GM21528 (cell line): ENCODE results near the gene VTN.

ENCODE experiments used
- ATAC-seq: cut with Tn5 transposase; IDR thresholded peaks from one replicate; pipeline ENCODE4 v1.9.1; 2021; ENCODE audit warnings: mild to moderate bottlenecking, moderate library complexity; ENCODE audit not compliant: unreplicated experiment, low FRiP score

Gene VTN

DNA sequence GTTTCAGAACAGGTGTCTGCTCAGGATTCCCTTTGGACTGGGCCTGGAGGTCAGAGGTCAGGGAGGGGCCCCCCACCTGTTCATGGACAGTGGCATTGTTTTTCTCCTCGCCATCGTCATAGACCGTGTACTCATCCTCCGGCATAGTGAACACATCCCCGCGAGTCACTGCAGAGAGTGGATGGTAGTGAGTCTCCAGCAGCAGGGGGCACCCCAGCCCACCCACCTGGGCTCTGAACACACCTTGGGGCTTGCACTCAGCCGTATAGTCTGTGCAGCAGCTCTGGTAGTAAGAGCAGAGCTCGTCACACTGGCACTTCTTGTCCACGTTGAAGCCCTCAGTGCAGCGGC, 448 bp downstream of the VTN start:
- ATAC-seq, result no peak

DNA sequence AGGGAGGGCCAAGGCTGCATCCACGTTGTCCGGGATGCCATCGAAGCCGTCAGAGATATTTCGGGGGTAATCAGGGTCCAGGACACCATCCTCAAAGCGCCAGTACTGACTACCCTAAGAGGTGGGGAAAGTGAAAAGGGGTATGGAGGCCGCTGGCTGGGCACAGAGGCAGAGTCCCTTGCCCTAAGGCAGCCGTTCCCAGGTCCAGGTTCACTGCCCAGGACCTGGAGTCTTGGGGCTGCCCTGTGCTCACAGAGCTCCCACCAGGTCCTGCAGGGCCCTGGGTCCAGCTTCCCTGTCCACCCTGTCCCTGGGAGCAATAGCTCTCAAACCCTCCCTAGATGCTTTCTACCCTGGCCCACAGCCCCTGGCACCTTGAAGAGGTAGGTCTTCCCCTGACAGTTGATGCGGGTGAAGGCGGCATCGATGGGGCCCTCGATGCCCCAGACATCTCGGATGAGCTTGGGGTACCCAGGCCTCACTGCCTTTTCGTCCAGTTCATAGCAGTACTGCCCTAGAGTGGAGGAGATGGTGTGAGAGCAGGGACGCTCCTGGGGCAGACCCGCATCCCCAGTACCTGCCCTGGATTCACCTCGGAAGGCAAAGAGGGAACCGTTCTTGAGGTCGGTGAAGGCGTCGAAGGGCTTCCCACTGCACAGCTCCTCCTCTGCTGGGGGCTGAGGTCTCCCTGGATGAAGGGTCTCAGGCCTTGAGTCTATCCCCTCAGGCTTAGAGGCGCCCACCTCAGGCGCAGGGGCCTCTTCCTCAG, 1.0 kb downstream of the VTN start:
- ATAC-seq, result no peak

DNA sequence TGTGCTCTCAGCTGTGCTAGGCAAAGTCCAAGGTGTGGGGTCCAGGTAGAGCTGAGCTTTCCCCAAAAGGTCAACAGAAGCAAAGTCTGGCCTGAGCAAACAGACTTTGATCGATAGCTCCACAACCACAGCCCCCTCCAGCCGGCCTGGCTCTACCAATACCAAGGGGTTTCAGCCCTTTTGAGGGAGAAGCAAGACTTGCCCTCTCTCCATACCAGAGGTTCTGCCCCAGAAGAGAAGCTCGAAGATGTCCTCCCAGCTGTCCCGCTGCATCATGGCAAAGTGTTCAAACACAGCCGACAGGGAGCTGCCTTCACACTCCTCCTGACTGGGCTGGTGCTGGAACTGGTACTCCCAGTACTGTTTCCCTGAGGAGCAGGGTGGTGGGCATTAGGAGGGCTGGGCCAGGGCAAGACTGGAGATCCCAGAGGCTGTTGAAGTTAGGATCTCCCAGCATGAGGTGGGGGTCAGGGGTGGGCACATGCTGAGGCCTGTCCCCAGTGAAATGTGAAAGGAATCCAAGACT, 1.7 kb downstream of the VTN start:
- no peak for ATAC-seq

DNA sequence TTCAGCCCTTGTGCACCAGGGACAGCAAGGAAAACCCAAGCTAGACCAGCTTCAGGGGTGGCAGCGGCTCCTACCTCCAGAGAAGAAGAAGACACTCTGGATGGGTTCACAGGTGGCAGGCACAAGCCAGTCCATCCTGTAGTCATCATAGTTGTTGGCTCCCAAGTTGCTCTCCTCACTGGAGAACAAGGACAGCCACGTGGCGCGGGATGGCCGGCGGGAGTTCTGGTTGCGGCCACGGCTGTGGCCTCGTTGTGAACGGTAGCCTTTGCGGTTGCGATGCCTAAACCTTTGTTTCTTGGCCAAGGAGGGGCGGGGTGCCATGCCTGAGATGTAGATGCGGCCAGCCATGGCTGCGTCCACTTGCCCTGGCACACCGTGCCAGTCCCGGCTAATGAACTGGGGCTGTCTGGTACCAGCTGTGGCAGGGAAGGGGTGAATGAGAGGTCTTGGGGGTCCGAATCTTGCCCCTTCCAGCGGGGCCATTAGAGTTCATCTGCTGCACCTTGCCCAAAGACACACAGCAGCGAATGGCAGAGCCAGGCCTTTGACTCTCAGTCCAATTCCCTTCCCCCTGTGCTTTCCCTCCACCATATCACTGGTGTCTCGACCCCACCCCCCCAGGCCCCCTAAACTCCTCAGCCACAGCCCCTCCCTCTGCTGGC, 2.3 kb downstream of the VTN start:
- no peak for ATAC-seq

DNA sequence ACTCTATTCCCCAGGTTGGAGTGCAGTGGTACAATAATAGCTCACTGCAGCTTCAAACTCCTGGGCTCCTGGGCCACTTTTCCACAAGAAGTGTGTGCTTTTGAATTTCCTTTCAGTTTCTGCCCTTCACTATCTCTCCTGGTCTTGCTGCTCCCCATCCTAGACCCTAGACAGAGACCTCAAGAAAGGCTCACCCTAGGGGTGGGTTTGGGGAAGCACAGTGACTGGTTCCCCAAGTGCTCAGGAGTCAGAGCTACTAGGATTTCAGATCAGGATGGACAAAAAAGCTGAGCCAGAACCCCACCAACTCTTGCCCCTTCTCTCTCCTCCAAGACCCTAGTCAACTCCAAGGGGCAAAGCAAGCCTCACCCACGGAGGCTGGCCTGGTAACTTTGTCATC, 3.5 kb downstream of the VTN start:
- no peak for ATAC-seq

DNA sequence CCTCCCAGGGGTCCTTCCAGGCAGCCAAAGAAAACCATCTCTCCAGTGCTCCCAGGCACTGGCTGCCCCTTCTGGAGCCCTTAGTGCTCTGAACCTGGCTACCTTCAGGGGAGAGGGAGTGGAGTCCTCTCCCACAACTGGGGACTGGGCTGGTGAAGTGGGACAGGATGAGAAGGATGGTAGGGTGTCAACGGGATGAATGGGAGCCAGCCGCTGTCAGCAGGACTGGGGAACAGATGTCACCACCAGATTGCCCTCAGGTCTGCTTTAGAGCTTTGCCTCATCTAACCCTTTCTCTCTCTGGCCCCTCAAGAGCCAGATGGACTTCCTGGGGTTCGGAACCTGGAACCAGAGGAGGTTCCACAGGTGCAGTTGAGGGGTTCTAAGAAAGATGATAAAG, 4.6 kb downstream of the VTN start:
- ATAC-seq, result no peak

DNA sequence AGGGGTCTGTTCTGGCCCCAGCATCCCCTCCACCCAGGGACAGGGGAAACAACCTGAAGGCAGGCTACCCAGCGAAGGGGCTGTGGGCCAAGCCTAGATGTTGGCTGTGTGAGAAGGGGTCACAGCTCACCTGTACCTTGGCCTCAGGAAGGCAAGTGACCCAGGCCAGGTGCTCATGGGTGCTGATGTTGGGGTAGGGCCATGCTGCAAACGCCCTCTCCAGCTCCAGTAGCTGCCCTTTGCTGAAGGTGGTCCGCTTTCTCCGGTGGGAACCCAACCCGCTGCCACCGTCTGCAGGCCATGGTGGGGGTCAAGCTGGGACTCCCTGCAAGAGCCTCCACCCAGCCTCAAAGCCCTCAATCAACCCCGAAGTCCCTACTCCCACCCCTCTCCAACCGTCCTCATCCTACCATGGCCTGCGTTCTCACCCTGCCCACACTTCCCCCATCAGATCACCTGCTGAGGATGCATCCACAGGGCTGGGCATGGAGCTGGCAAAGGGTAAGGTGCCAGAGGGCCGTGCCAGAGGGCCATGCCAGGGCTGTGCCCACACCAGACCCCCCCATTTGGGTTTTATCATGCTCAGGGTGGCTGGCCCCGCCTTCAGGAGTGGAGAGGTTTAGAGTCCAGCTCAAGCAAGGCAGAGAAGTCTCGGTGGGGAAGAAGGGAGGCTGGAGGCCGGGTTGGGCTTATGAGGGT, 5.3 kb downstream of the VTN start, which contains the start of gene SEBOX:
Gene SEBOX, minus strand, starts transcription at position 535 of the 699 bp plus-strand sequence. Its CDS starts 48 bp downstream, at position 487.
- ATAC-seq, result no peak

DNA sequence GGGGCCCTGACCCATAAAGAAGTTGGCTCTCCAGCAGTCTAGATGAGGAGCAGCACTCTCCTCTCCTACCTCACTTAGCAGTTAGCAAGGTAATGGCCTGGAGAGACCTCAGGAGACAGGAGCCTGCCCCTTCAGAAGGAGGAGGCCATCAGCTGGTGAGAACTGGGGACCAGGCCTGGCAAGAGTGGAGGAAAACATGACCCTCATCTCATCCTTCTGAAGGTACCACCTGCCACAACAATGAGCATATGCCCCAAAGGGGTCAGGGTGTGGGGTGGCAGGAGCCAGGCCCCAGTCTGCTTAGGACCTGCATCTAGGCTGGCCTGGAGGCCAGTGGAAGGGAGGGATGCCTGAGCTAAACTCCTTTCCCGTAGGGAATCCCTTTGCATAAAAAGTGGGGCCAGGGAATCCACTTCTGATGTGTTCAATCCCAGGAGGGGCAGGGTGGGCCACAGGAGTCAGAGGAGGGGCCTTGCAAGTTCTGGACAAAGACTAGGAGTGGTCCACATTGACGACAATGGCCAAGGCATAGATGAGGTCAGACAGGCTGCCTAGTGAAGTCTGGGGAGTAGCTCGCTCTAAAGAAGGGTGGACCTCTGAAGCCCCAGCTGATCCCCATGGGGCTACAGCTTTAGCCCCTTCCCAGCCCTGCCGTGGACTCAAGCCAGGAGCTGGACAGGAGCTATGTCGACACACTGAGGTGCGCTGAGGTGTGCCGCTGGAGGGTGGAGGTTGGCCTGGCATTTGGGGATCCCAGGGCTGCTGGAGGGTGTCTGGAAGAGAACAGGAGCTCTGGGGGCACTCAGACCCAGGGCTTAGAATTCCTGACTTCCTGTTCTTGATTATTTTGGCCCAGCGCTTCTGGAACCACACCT, 6.1 kb downstream of the VTN start:
- no peak for ATAC-seq

DNA sequence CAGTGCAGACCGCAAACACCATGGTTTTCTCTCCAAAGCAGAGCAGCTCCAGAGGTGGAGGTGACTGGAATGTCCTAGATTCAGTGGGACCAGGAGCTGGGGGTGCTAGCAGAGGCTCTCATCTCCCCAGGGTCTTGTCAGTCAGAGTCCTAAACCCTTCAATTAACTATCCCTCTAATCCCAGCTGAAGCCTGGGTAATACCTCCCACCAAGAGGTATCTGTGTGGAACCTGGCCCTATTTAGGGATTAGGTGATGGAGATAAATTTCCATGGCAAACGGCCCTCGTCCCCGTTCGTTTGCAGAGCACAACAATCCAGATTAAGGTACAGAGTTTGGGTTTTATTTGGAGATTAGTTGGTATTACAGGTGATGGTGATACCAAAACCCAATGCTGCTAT, 6.9 kb downstream of the VTN start:
- no peak for ATAC-seq

DNA sequence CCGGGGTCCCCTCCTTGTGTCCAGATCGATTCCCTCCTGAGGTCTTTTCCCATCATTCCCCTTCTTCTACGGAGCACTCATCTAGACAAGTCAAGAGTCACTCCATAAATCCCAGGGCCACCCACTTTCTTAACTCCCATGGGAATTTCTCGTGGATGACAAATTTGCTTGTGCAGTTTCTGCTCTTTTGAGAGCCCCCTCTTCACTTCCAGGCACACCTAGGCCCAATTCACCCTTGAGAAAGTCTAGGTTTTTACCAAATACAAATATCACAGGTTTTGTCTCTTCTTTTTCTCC, 12.3 kb downstream of the VTN start:
- no peak for ATAC-seq

DNA sequence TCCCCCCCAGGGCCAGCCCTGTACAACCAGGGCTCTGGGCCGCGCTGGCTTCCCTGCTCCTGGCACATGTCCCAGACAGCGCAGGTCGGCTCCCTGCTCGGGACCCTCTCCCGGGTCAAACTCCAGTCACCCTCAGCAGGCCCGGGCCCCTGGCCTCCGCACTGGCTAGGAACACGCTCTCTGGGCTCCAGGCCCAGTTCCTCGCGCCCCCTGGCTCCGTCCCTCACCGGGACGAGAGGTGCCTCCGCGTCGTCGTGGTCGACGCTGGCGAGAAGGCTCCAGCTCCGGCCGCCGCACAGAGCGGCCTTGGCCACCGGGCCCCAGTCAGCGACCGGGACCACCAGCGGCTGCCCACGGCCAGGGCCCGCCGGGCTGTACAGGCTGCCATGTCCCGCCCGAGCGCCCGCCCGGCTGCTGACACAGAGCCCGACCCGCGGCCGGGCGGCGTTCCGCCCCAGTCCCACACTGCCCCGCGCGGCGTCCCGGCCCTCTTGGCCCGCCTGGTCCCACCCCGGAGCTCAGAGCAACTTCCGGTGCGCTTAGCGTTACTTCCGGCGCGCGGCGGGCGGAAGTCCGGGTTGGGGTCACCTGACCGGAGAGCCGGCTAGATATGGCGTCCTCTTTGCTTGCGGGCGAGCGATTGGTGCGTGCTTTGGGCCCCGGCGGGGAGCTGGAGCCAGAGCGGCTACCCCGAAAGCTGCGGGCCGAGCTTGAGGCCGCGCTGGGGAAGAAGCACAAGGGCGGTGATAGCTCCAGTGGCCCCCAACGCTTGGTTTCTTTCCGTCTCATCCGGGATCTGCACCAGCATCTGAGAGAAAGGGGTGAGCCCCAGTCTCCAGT, 12.8 kb downstream of the VTN start, which contains the start of gene POLDIP2:
Gene POLDIP2, minus strand, starts transcription at position 467 of the 840 bp plus-strand sequence. Its CDS starts 79 bp downstream, at position 388.
- peak; percentile 90 for ATAC-seq

DNA sequence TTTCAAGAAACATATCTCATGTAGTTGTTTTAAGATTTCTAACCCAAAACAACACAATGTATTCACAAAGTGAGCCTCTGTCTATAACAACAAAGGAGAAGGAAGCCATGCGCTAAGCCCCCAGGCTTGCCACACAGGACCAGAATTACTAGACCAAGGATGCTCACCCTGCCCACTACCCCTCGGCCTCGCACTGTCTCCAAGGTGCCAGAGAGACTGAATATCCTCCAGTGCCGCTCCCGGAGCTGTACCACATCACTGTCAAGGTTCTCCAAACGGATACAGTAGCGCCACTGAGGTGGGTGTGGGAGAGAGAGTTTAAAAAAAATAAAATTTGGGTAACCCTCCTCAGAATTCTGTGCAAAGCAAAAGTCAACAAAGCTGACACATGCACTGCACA, 19.8 kb downstream of the VTN start:
- no peak for ATAC-seq

DNA sequence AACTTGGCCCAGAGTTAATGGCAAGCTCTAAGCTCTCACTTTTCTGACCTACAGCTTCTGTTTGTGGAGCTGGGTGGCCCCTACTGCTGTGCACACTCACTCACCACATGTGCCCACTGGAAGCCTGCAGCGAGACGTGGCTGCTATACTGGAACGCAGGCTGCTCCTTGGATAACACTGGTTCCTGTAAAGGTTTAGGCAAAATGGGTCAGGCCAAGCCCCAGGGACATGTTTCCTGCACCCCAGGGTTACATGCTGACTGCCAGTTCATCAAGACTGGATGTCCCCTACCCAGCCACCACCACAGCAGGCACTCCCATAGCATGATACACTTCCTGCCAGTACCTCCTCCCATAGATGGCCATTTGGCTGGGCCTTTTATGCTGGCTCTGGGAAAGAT, 21.1 kb downstream of the VTN start:
- no peak for ATAC-seq

DNA sequence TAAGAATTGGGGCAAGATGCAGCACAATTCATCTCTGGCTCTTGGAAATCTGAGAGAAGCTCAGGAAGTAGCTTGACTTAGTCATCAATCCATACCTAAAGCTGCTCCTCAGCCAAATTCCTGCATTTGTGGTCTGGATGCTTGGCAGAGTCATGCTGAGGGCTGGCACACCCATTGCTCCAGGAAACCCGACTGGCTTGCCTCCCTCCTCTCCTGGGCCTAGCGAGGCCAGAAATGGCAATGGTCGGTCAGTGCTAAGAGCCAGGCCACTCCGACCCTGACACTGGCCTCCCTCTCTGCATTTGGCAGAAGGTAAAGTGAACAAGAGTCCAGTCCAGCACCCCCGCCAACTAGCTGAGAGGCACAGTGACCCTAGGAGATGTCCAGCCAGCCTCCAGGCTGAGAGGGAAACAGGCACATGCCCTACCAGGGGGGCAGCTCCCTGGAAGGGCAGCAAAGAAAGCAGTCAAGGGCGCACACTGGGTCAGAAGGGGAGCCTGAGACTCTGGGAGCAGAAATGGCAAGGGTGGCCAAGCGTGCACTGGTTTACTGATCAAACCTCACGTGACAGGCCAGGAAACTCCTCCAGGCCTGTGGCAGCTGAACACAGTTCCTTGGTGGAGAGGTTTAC, 22.7 kb downstream of the VTN start:
- no peak for ATAC-seq

DNA sequence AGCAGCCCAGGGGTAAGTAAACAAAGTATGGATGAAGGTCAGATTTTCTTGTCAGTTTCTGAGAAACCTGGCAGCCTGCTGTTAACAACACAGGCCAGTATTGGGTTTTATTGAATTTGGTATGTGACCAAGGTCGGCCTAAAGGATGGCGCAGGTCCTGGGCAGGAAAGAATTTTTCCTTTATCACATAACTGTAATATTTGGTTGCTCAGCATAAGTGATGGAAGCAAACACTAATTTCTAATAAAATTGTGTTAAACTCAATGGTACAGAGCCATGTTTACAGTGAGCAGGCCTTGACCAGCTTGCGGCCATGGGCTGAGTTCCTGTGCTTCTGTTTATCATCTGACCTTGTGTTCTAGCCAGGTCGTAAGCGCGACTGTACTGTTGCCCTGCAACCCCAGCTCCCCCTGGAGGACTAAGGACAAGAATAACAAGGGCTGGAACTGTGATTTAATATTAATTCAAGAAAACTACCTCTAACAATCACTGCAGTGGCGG, 23.3 kb downstream of the VTN start:
- ATAC-seq, result no peak

DNA sequence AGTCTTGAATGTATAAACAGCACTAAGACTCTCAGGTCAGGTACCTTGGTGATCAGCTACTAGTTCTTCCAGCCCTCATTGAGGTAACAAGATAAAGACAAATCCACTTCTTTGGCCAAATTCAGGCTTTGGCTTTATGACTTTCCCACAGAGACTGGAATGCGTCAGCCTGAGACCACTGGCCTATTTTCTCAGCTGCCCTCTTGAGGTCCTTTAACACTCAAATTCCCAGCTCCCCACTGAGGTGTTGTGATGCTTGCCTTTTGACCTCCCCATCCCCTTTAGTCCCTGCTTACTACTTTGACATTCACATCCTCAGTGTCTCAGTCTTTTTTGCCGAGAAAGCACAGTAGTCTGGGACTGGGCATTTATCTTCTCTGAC, 23.9 kb downstream of the VTN start:
- ATAC-seq, result no peak

DNA sequence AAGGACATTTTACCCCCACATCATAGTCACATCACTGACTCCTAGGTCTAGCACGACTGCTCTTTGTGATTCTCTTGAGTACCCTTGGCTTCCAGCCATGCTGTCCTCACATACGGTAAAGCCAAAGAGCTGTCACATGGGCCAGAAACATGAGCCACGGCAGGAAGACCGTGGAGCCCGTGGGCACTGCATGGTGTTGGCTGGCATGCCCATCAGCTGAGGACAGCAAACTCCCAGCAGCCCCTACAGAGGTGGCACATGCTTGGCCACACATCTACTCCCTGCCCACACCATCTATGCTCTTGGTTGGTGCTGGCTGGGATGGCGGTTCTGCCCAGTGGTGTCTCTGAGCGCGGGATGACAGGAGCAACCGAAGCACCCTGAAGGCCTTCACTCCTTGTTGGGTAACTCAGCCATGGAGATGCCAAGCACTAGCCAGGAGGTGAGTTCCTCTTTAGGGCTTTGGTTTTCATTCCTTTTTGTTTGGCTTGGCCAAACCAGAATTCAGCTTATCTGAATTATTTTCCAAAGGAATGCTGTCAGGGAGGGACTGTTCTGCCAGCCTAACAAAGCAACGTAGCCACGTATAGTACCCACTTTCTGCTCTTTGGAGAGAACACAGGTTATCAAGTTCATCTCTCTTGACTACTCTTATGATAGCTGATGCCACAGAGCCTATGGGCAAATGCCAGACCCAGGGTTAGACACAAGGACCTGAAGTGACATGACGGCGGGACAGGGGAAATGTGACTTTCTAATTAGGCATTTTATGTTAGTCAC, 24.5 kb downstream of the VTN start:
- no peak for ATAC-seq

DNA sequence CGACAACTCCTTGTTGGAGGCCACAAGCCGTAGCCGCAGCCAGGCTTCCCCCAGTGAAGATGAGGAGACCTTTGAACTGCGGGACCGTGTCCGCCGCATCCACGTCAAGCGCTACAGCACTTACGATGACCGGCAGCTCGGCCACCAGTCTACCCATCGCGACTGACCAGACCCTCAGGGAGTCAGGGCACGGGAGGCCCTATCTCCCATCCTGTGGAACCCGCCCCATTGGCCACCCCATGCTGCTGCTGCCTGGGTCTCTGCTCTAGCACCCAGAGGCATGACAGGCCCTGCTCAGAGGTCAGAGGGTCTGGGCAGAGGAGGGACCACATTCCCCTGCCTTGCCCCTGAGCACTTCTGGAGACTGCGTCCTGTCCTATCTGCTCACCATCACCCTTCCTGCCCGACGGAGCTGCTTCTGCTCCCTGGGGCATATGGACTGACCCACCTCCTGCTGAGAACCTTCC, 25.6 kb downstream of the VTN start:
- no peak for ATAC-seq
